GM12872 (cell line): ENCODE measurements around the gene PDZD2.

Experiments
- TF ChIP-seq, protein P1 (sequence below): IDR thresholded peaks from 3 replicates; pipeline ENCODE4 v1.5.1; 2011; ENCODE audit warnings: low read depth, mild to moderate bottlenecking, low read length, moderate library complexity; ENCODE audit not compliant: insufficient read depth

Gene PDZD2

GRCh38 chr5:32143617-32144377, 504.9 kb downstream of the PDZD2 start:
- TF ChIP-seq, protein P1, sequence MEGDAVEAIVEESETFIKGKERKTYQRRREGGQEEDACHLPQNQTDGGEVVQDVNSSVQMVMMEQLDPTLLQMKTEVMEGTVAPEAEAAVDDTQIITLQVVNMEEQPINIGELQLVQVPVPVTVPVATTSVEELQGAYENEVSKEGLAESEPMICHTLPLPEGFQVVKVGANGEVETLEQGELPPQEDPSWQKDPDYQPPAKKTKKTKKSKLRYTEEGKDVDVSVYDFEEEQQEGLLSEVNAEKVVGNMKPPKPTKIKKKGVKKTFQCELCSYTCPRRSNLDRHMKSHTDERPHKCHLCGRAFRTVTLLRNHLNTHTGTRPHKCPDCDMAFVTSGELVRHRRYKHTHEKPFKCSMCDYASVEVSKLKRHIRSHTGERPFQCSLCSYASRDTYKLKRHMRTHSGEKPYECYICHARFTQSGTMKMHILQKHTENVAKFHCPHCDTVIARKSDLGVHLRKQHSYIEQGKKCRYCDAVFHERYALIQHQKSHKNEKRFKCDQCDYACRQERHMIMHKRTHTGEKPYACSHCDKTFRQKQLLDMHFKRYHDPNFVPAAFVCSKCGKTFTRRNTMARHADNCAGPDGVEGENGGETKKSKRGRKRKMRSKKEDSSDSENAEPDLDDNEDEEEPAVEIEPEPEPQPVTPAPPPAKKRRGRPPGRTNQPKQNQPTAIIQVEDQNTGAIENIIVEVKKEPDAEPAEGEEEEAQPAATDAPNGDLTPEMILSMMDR, result no peak

GRCh38 chr5:32144378-32145207, 505.7 kb downstream of the PDZD2 start:
- TF ChIP-seq, protein P1, result no peak

DNA sequence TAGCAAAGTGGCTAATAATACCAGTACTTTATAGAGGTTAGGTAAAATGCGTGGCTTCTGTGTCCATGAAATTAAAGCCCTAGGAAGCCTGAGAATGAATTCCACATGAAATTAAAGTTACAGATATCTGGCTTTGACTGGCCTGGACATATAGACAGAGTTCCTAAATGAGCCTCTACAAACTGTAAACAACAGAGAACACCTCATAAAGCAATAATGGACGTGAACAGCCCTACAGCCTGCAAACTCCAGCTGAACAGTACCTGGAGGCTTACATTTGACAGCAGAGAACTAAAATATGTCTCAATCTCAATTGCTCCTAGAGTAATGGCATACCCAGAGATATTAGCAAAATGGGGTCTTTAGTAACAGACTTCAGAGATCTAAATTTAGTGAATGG, 506.4 kb downstream of the PDZD2 start:
- TF ChIP-seq, protein P1, result no peak

DNA sequence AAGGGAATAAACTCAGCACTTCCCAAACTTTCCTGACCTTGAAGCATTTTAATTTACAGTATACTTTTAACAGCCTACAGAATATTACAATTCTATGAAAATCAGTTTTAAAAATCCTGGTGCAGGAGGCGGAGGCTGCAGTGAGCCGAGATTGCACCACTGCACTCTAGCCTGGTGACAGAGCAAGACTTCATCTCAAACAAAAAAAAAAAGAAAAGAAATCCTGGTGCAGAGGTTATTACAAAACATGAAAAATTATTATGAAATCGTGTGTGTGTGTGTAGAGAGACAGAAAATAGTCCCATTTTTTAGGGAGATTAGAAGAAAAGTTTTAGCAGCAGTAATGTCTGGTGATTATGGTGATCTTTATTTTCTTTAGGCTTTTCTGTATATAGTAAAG, 508.3 kb downstream of the PDZD2 start:
- TF ChIP-seq, protein P1, result no peak

- TF ChIP-seq, protein P1, result no peak
Observed at GRCh38 chr5:32147959-32148358, 509.0 kb downstream of the PDZD2 start.

- TF ChIP-seq, protein P1, result no peak
Observed at GRCh38 chr5:32150366-32150765, 511.4 kb downstream of the PDZD2 start.

DNA sequence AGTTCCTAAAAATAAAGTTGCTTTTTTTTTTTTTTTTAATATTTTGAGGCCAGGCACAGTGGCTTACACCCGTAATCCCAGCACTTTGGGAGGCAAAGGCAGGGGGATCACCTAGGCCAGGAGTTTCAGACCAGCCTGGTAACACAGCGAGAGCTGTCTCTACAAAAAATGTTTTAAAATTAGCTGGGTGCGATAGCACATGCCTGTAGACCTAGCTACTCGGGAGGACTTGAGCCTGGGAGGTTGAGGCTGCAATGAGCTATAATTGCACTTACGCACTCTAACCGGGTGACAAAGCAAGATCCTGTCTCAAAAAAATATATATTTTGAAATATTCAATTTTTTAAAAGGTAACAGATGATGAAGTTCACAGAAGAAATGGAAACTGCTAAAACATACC, 512.3 kb downstream of the PDZD2 start:
- TF ChIP-seq, protein P1, result no peak
